ENCODE measurements around the gene RUBCN.

GRCh38 chr3:197784019-197784585 lies 47.4 kb upstream of the RUBCN start:
- no peak for TF ChIP-seq EZH2phosphoT487 (IDR thresholded peaks at IDR 0.05; ENCODE audit: insufficient read depth, low read depth)
- no peak for TF ChIP-seq EZH2 (IDR thresholded peaks at IDR 0.05; ENCODE audit: insufficient read depth, poor library complexity, severe bottlenecking)
